Measurements from ENCODE around the gene AURKB. TPM values are rescaled to one million over a fixed set of nuclear protein-coding genes. Genes with fewer than 3 reads are reported as not detected.
A peak's percentile ranks its signal among the peaks of the same experiment; 100 is the strongest.

The AURKB gene
- polyA plus RNA-seq, 1 donor (not counting 4 experiments of a cell fraction or from before 2014, with no cell fraction given) = 12.6 TPM

DNA sequence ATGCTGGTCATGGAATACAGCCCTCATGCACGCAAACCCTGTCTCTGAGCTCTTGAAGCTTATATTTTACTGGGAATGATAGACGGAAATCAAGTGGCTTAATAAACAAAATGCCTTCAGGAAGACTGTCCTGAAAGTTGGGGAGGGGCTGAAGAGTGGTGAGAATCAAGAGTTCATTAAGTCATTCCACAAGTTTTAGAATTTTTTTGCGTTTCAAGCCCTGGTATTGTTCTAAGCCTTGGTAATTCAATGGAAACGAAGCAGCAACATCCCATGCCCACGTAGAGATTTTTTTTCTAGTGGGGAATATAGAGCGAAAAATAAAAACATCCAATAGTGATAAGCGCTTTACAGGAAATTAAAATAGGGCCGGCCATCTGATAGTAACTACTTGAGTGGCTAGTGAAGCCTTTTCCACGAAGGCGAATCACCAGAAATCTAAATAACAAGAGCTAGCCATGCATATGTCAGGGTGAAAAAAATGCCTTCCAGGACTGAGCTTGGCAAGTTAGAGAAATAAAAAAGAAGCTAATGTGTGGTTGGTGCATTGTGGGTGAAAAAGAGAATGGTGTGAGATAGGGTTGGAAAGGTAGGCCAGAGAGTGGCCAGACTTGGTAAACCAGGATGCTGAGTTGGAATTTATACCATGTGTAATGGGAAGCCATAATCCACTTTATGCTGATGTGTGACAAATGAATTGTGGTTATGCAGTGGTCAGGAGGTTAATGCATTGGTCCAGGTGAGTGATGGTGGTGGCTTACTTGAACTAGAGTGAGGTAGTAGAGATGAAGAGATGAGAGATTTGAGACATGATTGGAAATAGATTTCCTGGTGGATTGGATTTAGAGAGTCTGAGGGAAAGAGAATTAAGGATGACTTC is 39.5 kb upstream of the AURKB start:
- no peaks in the 10 kb centered on the region for H3K27me3 ChIP-seq (ENCODE audit: control insufficient read depth, extremely low read depth, insufficient read depth, low read length)
- peaks cover 53% of the 10 kb centered on the region for H3K79me2 ChIP-seq (ENCODE audit: control insufficient read depth, insufficient read depth, low read length)
- H3K4me1 ChIP-seq (ENCODE audit: control insufficient read depth, extremely low read depth, insufficient read depth, low read length) = peaks cover 9% of the 10 kb centered on the region
- H2AFZ ChIP-seq (ENCODE audit: control insufficient read depth, low read length) = peak overlapping the region; percentile 87
- peak overlapping the region; percentile 97 for H3K9ac ChIP-seq (ENCODE audit: control insufficient read depth, extremely low read depth, insufficient read depth, low read length)
- no peak for DNase-seq (ENCODE audit: low read depth, low spot score)
- dilution Hi-C loops (cut with MboI; ENCODE audit: extremely low pct_ligation_motif_present, low sequenced_read_pairs) = no loop called here
- no peak for TF ChIP-seq EZH2 (IDR thresholded peaks at IDR 0.05; ENCODE audit: low read length)
- TF ChIP-seq, protein P1, sequence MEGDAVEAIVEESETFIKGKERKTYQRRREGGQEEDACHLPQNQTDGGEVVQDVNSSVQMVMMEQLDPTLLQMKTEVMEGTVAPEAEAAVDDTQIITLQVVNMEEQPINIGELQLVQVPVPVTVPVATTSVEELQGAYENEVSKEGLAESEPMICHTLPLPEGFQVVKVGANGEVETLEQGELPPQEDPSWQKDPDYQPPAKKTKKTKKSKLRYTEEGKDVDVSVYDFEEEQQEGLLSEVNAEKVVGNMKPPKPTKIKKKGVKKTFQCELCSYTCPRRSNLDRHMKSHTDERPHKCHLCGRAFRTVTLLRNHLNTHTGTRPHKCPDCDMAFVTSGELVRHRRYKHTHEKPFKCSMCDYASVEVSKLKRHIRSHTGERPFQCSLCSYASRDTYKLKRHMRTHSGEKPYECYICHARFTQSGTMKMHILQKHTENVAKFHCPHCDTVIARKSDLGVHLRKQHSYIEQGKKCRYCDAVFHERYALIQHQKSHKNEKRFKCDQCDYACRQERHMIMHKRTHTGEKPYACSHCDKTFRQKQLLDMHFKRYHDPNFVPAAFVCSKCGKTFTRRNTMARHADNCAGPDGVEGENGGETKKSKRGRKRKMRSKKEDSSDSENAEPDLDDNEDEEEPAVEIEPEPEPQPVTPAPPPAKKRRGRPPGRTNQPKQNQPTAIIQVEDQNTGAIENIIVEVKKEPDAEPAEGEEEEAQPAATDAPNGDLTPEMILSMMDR (optimal IDR thresholded peaks at IDR 0.05 in 1 of 3, IDR thresholded peaks at IDR 0.05 in 1 of 3, conservative IDR thresholded peaks at IDR 0.05 in 1 of 3; ENCODE audit: extremely low read depth in 1 of 3, insufficient read depth in 2 of 3, low read length in 3 of 3) = no peak
- H3K36me3 ChIP-seq (ENCODE audit: control insufficient read depth in 2 of 2, extremely low read depth in 1 of 2, insufficient read depth in 2 of 2, low read length in 2 of 2) = peaks cover 6 to 12% of the 10 kb centered on the region in 2 experiments
- H3K9me3 ChIP-seq (ENCODE audit: control insufficient read depth, low read depth, low read length) = no peaks in the 10 kb centered on the region
- no peaks in the 10 kb centered on the region for H3K9me1 ChIP-seq (ENCODE audit: control insufficient read depth, extremely low read depth, insufficient read depth, low read length)
- H4K20me1 ChIP-seq (ENCODE audit: control insufficient read depth, extremely low read depth, insufficient read depth, low read length) = no peaks in the 10 kb centered on the region
- peak overlapping the region; percentile 61 to 98 (median 87) for H3K4me3 ChIP-seq (ENCODE audit: control insufficient read depth in 2 of 3, extremely low read depth in 1 of 3, insufficient read depth in 2 of 3, low read depth in 1 of 3, low read length in 3 of 3)
- H3K27ac ChIP-seq (ENCODE audit: control insufficient read depth, insufficient read depth, low read length) = peak overlapping the region; percentile 96
- H3K4me2 ChIP-seq (ENCODE audit: control insufficient read depth, extremely low read depth, insufficient read depth, low read depth, low read length) = peak overlapping the region; percentile 94
- peak; percentile 23 for FAIRE-seq

DNA sequence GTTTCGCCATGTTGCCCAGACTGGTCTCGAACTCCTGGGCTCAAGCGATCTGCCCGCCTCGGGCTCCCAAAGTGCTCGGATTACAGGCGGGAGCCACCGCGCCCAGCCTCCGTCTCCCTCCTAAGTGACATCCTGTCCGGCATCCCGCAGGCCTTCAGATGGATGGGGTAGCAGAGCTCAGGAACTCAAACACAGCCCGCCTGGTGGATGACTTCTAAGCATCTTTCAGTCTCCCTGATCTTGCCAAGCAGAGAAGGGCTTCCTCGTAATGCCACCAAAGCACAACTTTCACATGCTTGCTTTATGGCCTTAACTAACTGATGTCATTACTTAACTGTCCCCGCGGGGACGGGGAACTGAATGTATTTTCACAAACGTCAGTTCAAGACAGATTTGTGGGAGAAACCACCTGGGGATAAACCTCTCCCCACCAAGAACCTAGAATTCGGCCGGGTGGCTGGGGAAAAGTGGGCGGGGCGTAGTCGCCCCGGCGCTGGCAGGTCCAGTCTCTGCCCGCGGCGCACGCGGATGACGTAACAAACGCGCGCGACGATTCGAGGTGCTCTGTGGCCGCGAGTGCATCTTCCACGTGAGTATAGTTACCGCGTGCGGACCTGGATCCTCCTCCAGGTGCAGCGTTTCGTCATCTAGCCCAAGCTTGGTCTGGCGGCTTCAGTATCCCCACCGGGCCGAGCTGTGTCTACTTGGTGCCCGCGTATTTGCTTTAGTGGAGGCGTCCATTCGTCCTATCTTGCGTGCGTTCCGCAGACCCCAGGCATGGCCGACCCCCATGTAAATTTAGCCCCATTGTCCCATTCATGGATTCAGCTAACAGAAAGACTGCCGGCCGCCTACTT is 38.6 kb upstream of the AURKB start, which contains the start of gene PFAS:
PFAS (plus strand) TSS at position 539 of the 857 bp plus-strand sequence. CDS start 4,649 bp downstream, outside the sequence.
- Histone ChIP-seq H3K4me3 (ENCODE audit: control insufficient read depth in 2 of 3, extremely low read depth in 1 of 3, insufficient read depth in 2 of 3, low read depth in 1 of 3, low read length in 3 of 3) (peak within 1 kb of the TSS; percentile 61 to 98 (median 87)), H3K27ac (ENCODE audit: control insufficient read depth, insufficient read depth, low read length) (peak within 1 kb of the TSS; percentile 96), H3K27me3 (ENCODE audit: control insufficient read depth, extremely low read depth, insufficient read depth, low read length) (no peaks in the 10 kb centered on the region), H3K9me1 (ENCODE audit: control insufficient read depth, extremely low read depth, insufficient read depth, low read length) (no peaks in the 10 kb centered on the region), H2AFZ (ENCODE audit: control insufficient read depth, low read length) (peak within 1 kb of the TSS; percentile 99), H4K20me1 (ENCODE audit: control insufficient read depth, extremely low read depth, insufficient read depth, low read length) (no peaks in the 10 kb centered on the region), H3K4me2 (ENCODE audit: control insufficient read depth, extremely low read depth, insufficient read depth, low read depth, low read length) (peak within 1 kb of the TSS; percentile 94), H3K9ac (ENCODE audit: control insufficient read depth, extremely low read depth, insufficient read depth, low read length) (peak within 1 kb of the TSS; percentile 97), H3K4me1 (ENCODE audit: control insufficient read depth, extremely low read depth, insufficient read depth, low read length) (peaks cover 9% of the 10 kb centered on the region), H3K9me3 (ENCODE audit: control insufficient read depth, low read depth, low read length) (no peaks in the 10 kb centered on the region), H3K79me2 (ENCODE audit: control insufficient read depth, insufficient read depth, low read length) (peaks cover 59% of the 10 kb centered on the region), H3K36me3 (ENCODE audit: control insufficient read depth in 2 of 2, extremely low read depth in 1 of 2, insufficient read depth in 2 of 2, low read length in 2 of 2) (peaks cover 3 to 9% of the 10 kb centered on the region in 2 experiments)
- TF ChIP-seq, protein P1 (optimal IDR thresholded peaks at IDR 0.05 in 1 of 3, IDR thresholded peaks at IDR 0.05 in 1 of 3, conservative IDR thresholded peaks at IDR 0.05 in 1 of 3; ENCODE audit: extremely low read depth in 1 of 3, insufficient read depth in 2 of 3, low read length in 3 of 3) = no peak
- no peak for TF ChIP-seq EZH2 (IDR thresholded peaks at IDR 0.05; ENCODE audit: low read length)
- FAIRE-seq = peak; percentile 84
- dilution Hi-C loops (cut with MboI; ENCODE audit: extremely low pct_ligation_motif_present, low sequenced_read_pairs) = no loop called here
- peak; percentile 82 for DNase-seq (ENCODE audit: low read depth, low spot score)

Data from keratinocyte (primary cell).